K562 (cell line): ENCODE data around the gene UTP4. TPM values are rescaled to one million over a fixed set of nuclear protein-coding genes. Genes with fewer than 3 reads are reported as not detected.

ENCODE experiments used
- AFF1 ChIP-seq, 2 experiments: fragments of 450-650 bp; IDR thresholded peaks; 2 replicates each; pipeline ENCODE4 v1.6.1; 2018; ENCODE audit warnings: mild to moderate bottlenecking in 2 of 2, low read depth in 1 of 2; ENCODE audit not compliant: partially characterized antibody in 2 of 2
- CHCHD3 ChIP-seq: fragments of 250-450 bp; sonication (Bioruptor Pico); IDR thresholded peaks from 2 replicates; pipeline ENCODE4 v2.1.2; 2022; ENCODE audit warnings: mild to moderate bottlenecking
- CSDE1 ChIP-seq, 2 experiments: fragments of 450-650 bp; IDR thresholded peaks; 2 replicates each; pipeline ENCODE4 v1.6.1; 2016; ENCODE audit warnings: mild to moderate bottlenecking in 1 of 2
- ETS2 ChIP-seq: IDR thresholded peaks from 2 replicates; pipeline ENCODE4 v1.6.1; 2016; ENCODE audit warnings: borderline replicate concordance, missing genetic modification characterization, mild to moderate bottlenecking, moderate library complexity, missing compliant biosample characterization; ENCODE audit not compliant: poor library complexity, severe bottlenecking
- FOXM1 ChIP-seq, 2 experiments: fragments of 450-650 bp in 1 of 2; sonication (generic) in 1 of 2; formaldehyde crosslinking in 1 of 2; IDR thresholded peaks; 2 replicates each; pipeline versions ENCODE4 v1.6.1 to v1.9.0; 2017 to 2022; ENCODE audit warnings: low read depth in 2 of 2, mild to moderate bottlenecking in 2 of 2, missing genetic modification reagents in 1 of 2, moderate library complexity in 1 of 2
- GTF2B ChIP-seq: IDR thresholded peaks from 2 replicates; pipeline ENCODE4 v1.6.1; 2011; ENCODE audit not compliant: insufficient read length; ENCODE audit errors: extremely low read depth
- MAX ChIP-seq: sonication (generic); formaldehyde crosslinking; IDR thresholded peaks from 2 replicates; pipeline ENCODE4 v1.9.0; 2022; ENCODE audit warnings: mild to moderate bottlenecking, missing genetic modification reagents
- MITF ChIP-seq: IDR thresholded peaks from 2 replicates; pipeline ENCODE4 v1.6.1; 2014; ENCODE audit warnings: antibody characterized with exemption
- MTA3 ChIP-seq: fragments of 450-650 bp; formaldehyde crosslinking; IDR thresholded peaks from 2 replicates; pipeline ENCODE4 v1.6.1; 2017; ENCODE audit warnings: mild to moderate bottlenecking, borderline replicate concordance
- NCOA2 ChIP-seq, 2 experiments: fragments of 450-650 bp; IDR thresholded peaks; 2 replicates each; pipeline ENCODE4 v1.6.1; 2018; ENCODE audit warnings: mild to moderate bottlenecking in 2 of 2, moderate library complexity in 1 of 2; ENCODE audit not compliant: partially characterized antibody in 2 of 2
- PHTF2 ChIP-seq: fragments of 250-450 bp; sonication (Bioruptor Pico); IDR thresholded peaks from 2 replicates; pipeline ENCODE4 v1.5.0; 2021; ENCODE audit warnings: mild to moderate bottlenecking
- PRMT5 ChIP-seq: sonication (generic); formaldehyde crosslinking; IDR thresholded peaks from 2 replicates; pipeline ENCODE4 v1.5.0; 2020; ENCODE audit warnings: missing genetic modification reagents
- RBM22 ChIP-seq: fragments of 200-400 bp; formaldehyde crosslinking; IDR thresholded peaks from 2 replicates; pipeline ENCODE4 v1.6.1; 2018; ENCODE audit warnings: low read length, low read depth; ENCODE audit not compliant: poor library complexity, severe bottlenecking
- RBM25 ChIP-seq: fragments of 200-400 bp; formaldehyde crosslinking; IDR thresholded peaks from 2 replicates; pipeline ENCODE4 v1.6.1; 2018; ENCODE audit warnings: low read length, low read depth, moderate library complexity; ENCODE audit not compliant: severe bottlenecking
- RNF2 ChIP-seq: sonication (generic); IDR thresholded peaks from 2 replicates; pipeline ENCODE4 v1.6.1; 2016
- SMAD1 ChIP-seq: fragments of 150-350 bp; IDR thresholded peaks from 2 replicates; pipeline ENCODE4 v1.6.1; 2014; ENCODE audit warnings: low read length, low read depth; ENCODE audit not compliant: partially characterized antibody
- SNRNP70 ChIP-seq: fragments of 200-400 bp; formaldehyde crosslinking; optimal IDR thresholded peaks from 2 replicates; pipeline ENCODE3; 2017; ENCODE audit warnings: low read depth, low read length
- TSC22D4 ChIP-seq: fragments of 450-650 bp; IDR thresholded peaks from 2 replicates; pipeline ENCODE4 v1.6.1; 2016; ENCODE audit warnings: missing genetic modification characterization, missing biosample characterization, control low read depth
- YY1 ChIP-seq, 3 experiments: IDR thresholded peaks; 2 replicates each; pipeline ENCODE4 v1.6.1; 2011; ENCODE audit warnings: low read length in 2 of 3, mild to moderate bottlenecking in 2 of 3, moderate library complexity in 2 of 3, borderline replicate concordance in 1 of 3, control low read depth in 1 of 3, low read depth in 1 of 3; ENCODE audit not compliant: insufficient read depth in 3 of 3, insufficient replicate concordance in 2 of 3, control insufficient read depth in 1 of 3, insufficient read length in 1 of 3; ENCODE audit errors: extremely low read depth in 1 of 3
- ZNF134 ChIP-seq: fragments of 250-450 bp; sonication (Bioruptor Pico); conservative IDR thresholded peaks from 2 replicates; pipeline ENCODE4 v1.4.0; 2020
- polyA plus RNA-seq, 8 experiments: library from polyadenylated mRNA; depleted of rRNA in 4 of 8; stranded (reverse) in 5 of 8; unstranded in 3 of 8; fragments of >200 nt; fragmentation: Nextera tagmentation in 2 of 8; fragmentation: Illumina TruSeq in 1 of 8; extraction: Ambion mirVana in 2 of 8; extraction: Trizol in 1 of 8; gene quantifications; 2 replicates each; pipeline versions ENCODE4 v1.2.1 to v1.2.3, GENCODE V29; 2011 to 2014; ENCODE audit warnings: inconsistent platforms in 1 of 8, missing spikeins in 1 of 8
- total RNA-seq, 7 experiments: library from RNA; depleted of rRNA in 6 of 7; stranded (reverse); fragments of >200 nt in 6 of 7; fragmentation: Illumina TruSeq in 2 of 7; extraction: Trizol in 2 of 7; gene quantifications; 2 replicates each; pipeline versions ENCODE4 v1.2.1 to v1.2.3, GENCODE V29; 2011 to 2021; ENCODE audit warnings: low replicate concordance in 1 of 7

The UTP4 gene
- total and polyA plus RNA-seq, 9 of the 15 experiments (the other 6 are each of a cell fraction or from before 2014, with no cell fraction given): 46.1 to 203 (median 145) TPM

GRCh38 chr16:69105501-69106361 is 26.7 kb upstream of the UTP4 start, which contains the start of gene HAS3 (continued):
- TF ChIP-seq SMAD1 (no peak), MITF (no peak), MTA3 (peak; percentile 28; the same call in 1 of the 2 replicates), AFF1 (IDR thresholded peaks at IDR 0.05; ENCODE audit: low read depth in 1 of 2, partially characterized antibody in 2 of 2) (no peak), ZNF134 (CRISPR knock-in tag) (no peak), NCOA2 (IDR thresholded peaks at IDR 0.05; ENCODE audit: partially characterized antibody in 2 of 2) (no peak), RNF2 (no peak), CSDE1 (IDR thresholded peaks at IDR 0.05) (no peak), SNRNP70 (no peak), TSC22D4 (tag) (no peak), ETS2 (no peak), GTF2B (no peak), PRMT5 (CRISPR knock-in tag) (no peak), RBM25 (no peak), MAX (0 out of 2 replicates have a peak, but pooled peaks have one; percentile 41), YY1 (IDR thresholded peaks at IDR 0.05; ENCODE audit: borderline replicate concordance in 1 of 3, control insufficient read depth in 1 of 3, extremely low read depth in 1 of 3, insufficient read depth in 3 of 3, insufficient read length in 1 of 3, insufficient replicate concordance in 2 of 3, low read depth in 1 of 3, low read length in 2 of 3) (peak in 1 of 3 experiments; percentile 11), FOXM1 (IDR thresholded peaks at IDR 0.05; ENCODE audit: low read depth) (no peak), FOXM1 (CRISPR knock-in tag; IDR thresholded peaks at IDR 0.05; ENCODE audit: low read depth) (no peak), CHCHD3 (CRISPR knock-in tag) (no peak), PHTF2 (CRISPR knock-in tag) (no peak), RBM22 (peak; percentile 31)
